HepG2 (cell line): ENCODE results near the gene IFIT1B. TPM values are rescaled to one million over a fixed set of nuclear protein-coding genes. Genes with fewer than 3 reads are reported as not detected.

Experiments used
- ATAC-seq: fragments of 200-7000 bp; cut with Tn5 transposase; 3 replicates; pipeline ENCODE4 v1.9.1; 2020; ENCODE audit warnings: mild to moderate bottlenecking, moderate library complexity
- BruUV-seq: library from RNA; stranded (reverse); fragments of 400-500 nt; replicated peaks from 2 replicates; lab custom pipeline; 2021; lab: Mats Ljungman, UMichigan
- CTCF ChIA-PET: fragments of 300-600 bp; formaldehyde crosslinking; extraction: SDS; loops from one replicate; lab custom pipeline; 2021; ENCODE audit warnings: low total read pairs, inconsistent platforms, low intra/inter-chr PET ratio; lab: Yijun Ruan, JAX
- POLR2A ChIA-PET: fragments of 350-600 bp; sonication (Branson Sonifier 250); formaldehyde crosslinking; loops from one replicate; lab custom pipeline; 2020; ENCODE audit warnings: antibody characterized with exemption, inconsistent platforms; lab: Yijun Ruan, JAX
- DNase-seq: peaks from one replicate; pipeline ENCODE4 v3.0.0-alpha.2; 2015; ENCODE audit warnings: low spot score
- FAIRE-seq: peaks from 3 replicates; lab custom pipeline; 2011; peaks lifted over from hg19 to GRCh38; lab: Jason Lieb, UNC
- H2AFZ ChIP-seq: one replicate; pipeline ENCODE4 v1.6.1; 2011; ENCODE audit warnings: low read length, inconsistent platforms
- H3K27ac ChIP-seq: fragments of 300-600 bp; 3 replicates; pipeline ENCODE4 v1.8.0; 2011; ENCODE audit warnings: mixed run types, mild to moderate bottlenecking, mixed read lengths, low read length, inconsistent platforms; ENCODE audit not compliant: insufficient read depth; ENCODE audit errors: extremely low read length
- H3K27me3 ChIP-seq, 2 experiments: fragments of 200-600 bp in 1 of 2; 2 replicates in 1 of 2; 3 replicates in 1 of 2; pipeline versions ENCODE4 v1.6.0 to v1.8.0; 2011; ENCODE audit warnings: low read length in 2 of 2, mild to moderate bottlenecking in 2 of 2, moderate library complexity in 2 of 2, inconsistent platforms in 1 of 2; ENCODE audit not compliant: insufficient read depth in 2 of 2, control insufficient read depth in 1 of 2
- H3K36me3 ChIP-seq, 2 experiments: fragments of 200-600 bp in 1 of 2; replicated peaks in 1 of 2; 2 replicates in 1 of 2; 3 replicates in 1 of 2; pipeline versions ENCODE4 v1.5.1 to v1.8.0; 2011; ENCODE audit warnings: low read length in 2 of 2, inconsistent platforms in 1 of 2; ENCODE audit not compliant: insufficient read depth in 2 of 2, control insufficient read depth in 1 of 2
- H3K4me1 ChIP-seq: 2 replicates; pipeline ENCODE4 v1.5.1; 2012; ENCODE audit warnings: low read length, inconsistent platforms; ENCODE audit not compliant: insufficient read depth
- H3K4me2 ChIP-seq: 2 replicates; pipeline ENCODE4 v1.6.0; 2011; ENCODE audit warnings: low read depth, low read length, inconsistent platforms
- H3K4me3 ChIP-seq, 3 experiments: fragments of 200-600 bp in 1 of 3; sonication (generic), shearing (Covaris generic) in 1 of 3; replicated peaks in 1 of 3; 2 replicates each; pipeline ENCODE4 v1.5.1; 2011 to 2016; ENCODE audit warnings: low read length in 3 of 3, inconsistent platforms in 2 of 3, low read depth in 2 of 3, mild to moderate bottlenecking in 2 of 3, control low read depth in 1 of 3, mixed read lengths in 1 of 3; ENCODE audit not compliant: insufficient read depth in 1 of 3
- H3K79me2 ChIP-seq: one replicate; pipeline ENCODE4 v1.6.1; 2011; ENCODE audit warnings: low read length, inconsistent platforms; ENCODE audit not compliant: insufficient read depth
- H3K9ac ChIP-seq: 2 replicates; pipeline ENCODE4 v1.6.0; 2011; ENCODE audit warnings: mild to moderate bottlenecking, low read depth, low read length, inconsistent platforms; ENCODE audit not compliant: insufficient read depth
- H3K9me3 ChIP-seq: 2 replicates; pipeline ENCODE4 v1.5.1; 2012; ENCODE audit warnings: mild to moderate bottlenecking, low read length
- H4K20me1 ChIP-seq: 2 replicates; pipeline ENCODE4 v1.6.0; 2011; ENCODE audit warnings: inconsistent platforms, mild to moderate bottlenecking, low read length, moderate library complexity; ENCODE audit not compliant: insufficient read depth
- ASH2L ChIP-seq: fragments of 300-600, 200-600 bp; sonication (generic); IDR thresholded peaks from 2 replicates; pipeline ENCODE4 v1.7.0; 2017; ENCODE audit warnings: low read depth, mild to moderate bottlenecking, moderate library complexity, mixed read lengths, low read length; ENCODE audit not compliant: insufficient read length
- HIC2 ChIP-seq: sonication (generic); formaldehyde crosslinking; IDR thresholded peaks from 2 replicates; pipeline ENCODE4 v1.9.0; 2022; ENCODE audit warnings: low read depth, missing genetic modification reagents
- KLF13 ChIP-seq: sonication (generic); formaldehyde crosslinking; IDR thresholded peaks from 2 replicates; pipeline ENCODE4 v1.4.0; 2020; ENCODE audit warnings: mild to moderate bottlenecking, missing genetic modification reagents
- PRPF4 ChIP-seq: fragments of 200-400 bp; formaldehyde crosslinking; IDR thresholded peaks from 2 replicates; pipeline ENCODE4 v1.6.1; 2016; ENCODE audit warnings: low read length, low read depth; ENCODE audit not compliant: poor library complexity, severe bottlenecking
- SALL2 ChIP-seq: sonication (generic); formaldehyde crosslinking; IDR thresholded peaks from 2 replicates; pipeline ENCODE4 v1.8.1; 2023; ENCODE audit warnings: mild to moderate bottlenecking, missing genetic modification reagents, inconsistent platforms
- TGIF2 ChIP-seq: IDR thresholded peaks from 2 replicates; pipeline ENCODE4 v1.6.1; 2016; ENCODE audit warnings: control low read depth, missing compliant biosample characterization
- U2AF2 ChIP-seq: fragments of 200-400 bp; formaldehyde crosslinking; IDR thresholded peaks from 2 replicates; pipeline ENCODE4 v1.6.1; 2017; ENCODE audit warnings: low read depth, mild to moderate bottlenecking, low read length
- ZBTB8A ChIP-seq: sonication (generic); formaldehyde crosslinking; IDR thresholded peaks from 2 replicates; pipeline ENCODE4 v1.4.0; 2020; ENCODE audit warnings: mild to moderate bottlenecking, low read depth, missing genetic modification reagents, borderline replicate concordance
- ZFP90 ChIP-seq: sonication (generic); formaldehyde crosslinking; IDR thresholded peaks from 2 replicates; pipeline ENCODE4 v1.8.0; 2022; ENCODE audit warnings: missing genetic modification reagents, mild to moderate bottlenecking, inconsistent platforms, borderline replicate concordance
- ZNF142 ChIP-seq: sonication (generic); formaldehyde crosslinking; IDR thresholded peaks from 2 replicates; pipeline ENCODE4 v1.4.0; 2020; ENCODE audit warnings: missing genetic modification reagents
- ZNF24 ChIP-seq: fragments of 450-650 bp; IDR thresholded peaks from 2 replicates; pipeline ENCODE4 v1.6.1; 2017; ENCODE audit warnings: antibody characterized with exemption, mild to moderate bottlenecking
- ZNF775 ChIP-seq: sonication (generic); formaldehyde crosslinking; IDR thresholded peaks from 2 replicates; pipeline ENCODE4 v1.4.0; 2020; ENCODE audit warnings: missing genetic modification reagents, mild to moderate bottlenecking, moderate library complexity, borderline replicate concordance
- WGBS: methylation state at CpG from one replicate; pipeline ENCODE4 v1.1.6; 2017; ENCODE audit warnings: low lambda C conversion rate; 5-methylcytosine and 5-hydroxymethylcytosine counted together
- in situ Hi-C: cut with HindIII; loops from 2 replicates; pipeline ENCODE4 v1.10.0; 2017; ENCODE audit warnings: low pct_unique_long_range_greater_than_20kb; ENCODE audit not compliant: extremely low pct_ligation_motif_present
- intact Hi-C: fragments of 100-400 bp; cut with micrococcal nuclease; formaldehyde crosslinking; loops from one replicate; pipeline ENCODE4 v1.10.0; 2022; ENCODE audit not compliant: unreplicated experiment
- polyA plus RNA-seq, 8 experiments: library from polyadenylated mRNA; depleted of rRNA in 3 of 8; stranded (reverse) in 7 of 8; unstranded in 1 of 8; fragments of >200 nt; fragmentation: Illumina TruSeq in 4 of 8; extraction: Trizol in 4 of 8; gene quantifications; 2 replicates each; pipeline versions ENCODE4 v1.2.1 to v1.2.3, GENCODE V29; 2011 to 2016; ENCODE audit warnings: low read depth in 4 of 8, missing spikeins in 1 of 8, mixed read lengths in 1 of 8; ENCODE audit not compliant: insufficient read depth in 1 of 8
- total RNA-seq, 5 experiments: library from RNA; depleted of rRNA; stranded (reverse); fragments of >200 nt; fragmentation: Illumina TruSeq; extraction: Trizol; gene quantifications; 2 replicates each; pipeline ENCODE4 v1.2.3, GENCODE V29; 2016; ENCODE audit warnings: low read depth in 1 of 5
- TF ChIP-seq, protein P1 (sequence below): sonication (generic); formaldehyde crosslinking; conservative IDR thresholded peaks from 2 replicates; pipeline ENCODE4 v1.8.1; 2023; ENCODE audit warnings: missing genetic modification reagents
- TF ChIP-seq, protein P2 (sequence below): sonication (generic); formaldehyde crosslinking; IDR thresholded peaks from 2 replicates; pipeline ENCODE4 v1.4.0; 2020; ENCODE audit warnings: missing genetic modification reagents

IFIT1B gene
- total and polyA plus RNA-seq, 2 of the 13 experiments (the other 11 are each of a cell fraction or from before 2014, with no cell fraction given): not detected

GRCh38 chr10:89332123-89332633 is 45.7 kb upstream of the IFIT1B start (continued):
- TF ChIP-seq, protein P1, sequence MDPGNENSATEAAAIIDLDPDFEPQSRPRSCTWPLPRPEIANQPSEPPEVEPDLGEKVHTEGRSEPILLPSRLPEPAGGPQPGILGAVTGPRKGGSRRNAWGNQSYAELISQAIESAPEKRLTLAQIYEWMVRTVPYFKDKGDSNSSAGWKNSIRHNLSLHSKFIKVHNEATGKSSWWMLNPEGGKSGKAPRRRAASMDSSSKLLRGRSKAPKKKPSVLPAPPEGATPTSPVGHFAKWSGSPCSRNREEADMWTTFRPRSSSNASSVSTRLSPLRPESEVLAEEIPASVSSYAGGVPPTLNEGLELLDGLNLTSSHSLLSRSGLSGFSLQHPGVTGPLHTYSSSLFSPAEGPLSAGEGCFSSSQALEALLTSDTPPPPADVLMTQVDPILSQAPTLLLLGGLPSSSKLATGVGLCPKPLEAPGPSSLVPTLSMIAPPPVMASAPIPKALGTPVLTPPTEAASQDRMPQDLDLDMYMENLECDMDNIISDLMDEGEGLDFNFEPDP (CRISPR knock-in tag): no peak
- TF ChIP-seq ASH2L (no peak), ZNF775 (CRISPR knock-in tag) (no peak), ZFP90 (CRISPR knock-in tag) (peak; percentile 54; the same call in 1 of the 2 replicates), ZBTB8A (CRISPR knock-in tag) (no peak), U2AF2 (no peak), KLF13 (CRISPR knock-in tag) (no peak), ZNF24 (no peak), SALL2 (CRISPR knock-in tag) (no peak)
- TF ChIP-seq, protein P2, sequence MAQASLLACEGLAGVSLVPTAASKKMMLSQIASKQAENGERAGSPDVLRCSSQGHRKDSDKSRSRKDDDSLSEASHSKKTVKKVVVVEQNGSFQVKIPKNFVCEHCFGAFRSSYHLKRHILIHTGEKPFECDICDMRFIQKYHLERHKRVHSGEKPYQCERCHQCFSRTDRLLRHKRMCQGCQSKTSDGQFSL: no peak

- Histone ChIP-seq H3K27me3 (no peaks in the 10 kb centered on the region), H2AFZ (no peak overlapping the region), H3K9ac (no peak overlapping the region), H3K9me3 (no peaks in the 10 kb centered on the region), H3K27ac (no peak overlapping the region), H3K36me3 (0 out of 5 replicates have a peak, but pooled peaks cover 0 to 3% of the 10 kb centered on the region in 2 experiments), H3K4me2 (no peak overlapping the region), H3K79me2 (no peaks in the 10 kb centered on the region), H3K4me1 (peaks cover 40% of the 10 kb centered on the region), H3K4me3 (no peak overlapping the region), H4K20me1 (no peaks in the 10 kb centered on the region)
- intact Hi-C loops (no loop called here), in situ Hi-C loops (no loop called here)
- 93% methylated on average over 3 of the region's 3 CpGs for WGBS
- POLR2A ChIA-PET: no interaction called here
- no peak for ATAC-seq
- DNase-seq: no peak
- BruUV-seq: no TSS peak
- no peak for FAIRE-seq
- CTCF ChIA-PET: no interaction called here
- no peak for TF ChIP-seq ZNF142
- TF ChIP-seq U2AF2: no peak
- TF ChIP-seq HIC2 (CRISPR knock-in tag): no peak
- no peak for TF ChIP-seq PRPF4
- TF ChIP-seq TGIF2: no peak
These were observed 42.6 kb upstream of the IFIT1B start for GRCh38 chr10:89335226-89335625.
